ENCODE data around the gene SLCO3A1.

Gene SLCO3A1

GRCh38 chr15:91927585-91927984, 74.1 kb downstream of the SLCO3A1 start:
- Histone ChIP-seq H3K36me3 (no peaks in the 10 kb centered on the region), H3K27ac (no peak overlapping the region), H3K4me1 (ENCODE audit: control insufficient read depth in 1 of 2, insufficient read depth in 1 of 2, low read depth in 1 of 2, low read length in 1 of 2) (peaks cover 3 to 11% of the 10 kb centered on the region in 2 experiments)

GRCh38 chr15:91928675-91929074, 75.2 kb downstream of the SLCO3A1 start:
- Histone ChIP-seq H3K4me1 (ENCODE audit: control insufficient read depth in 1 of 2, insufficient read depth in 1 of 2, low read depth in 1 of 2, low read length in 1 of 2) (peaks cover 3 to 11% of the 10 kb centered on the region in 2 experiments), H3K27ac (no peak overlapping the region), H3K4me3 (ENCODE audit: low read depth in 1 of 2, low read length in 1 of 2) (no peak overlapping the region), H3K27me3 (no peaks in the 10 kb centered on the region), H3K36me3 (no peaks in the 10 kb centered on the region), H3K9me3 (no peaks in the 10 kb centered on the region)
- TF ChIP-seq CTCF (IDR thresholded peaks at IDR 0.05), result no peak

More at GRCh38 chr15:91927585-91927984, 74.1 kb downstream of the SLCO3A1 start:
- TF ChIP-seq CTCF (IDR thresholded peaks at IDR 0.05), result no peak
- H3K27me3 ChIP-seq, result no peaks in the 10 kb centered on the region
- H3K4me3 ChIP-seq (ENCODE audit: low read depth in 1 of 2, low read length in 1 of 2), result no peak overlapping the region
- H3K9me3 ChIP-seq, result no peaks in the 10 kb centered on the region

GRCh38 chr15:91929509-91929908, 76.0 kb downstream of the SLCO3A1 start:
- Histone ChIP-seq H3K4me3 (ENCODE audit: low read depth in 1 of 2, low read length in 1 of 2) (no peak overlapping the region), H3K27ac (no peak overlapping the region), H3K9me3 (no peaks in the 10 kb centered on the region), H3K4me1 (ENCODE audit: control insufficient read depth in 1 of 2, insufficient read depth in 1 of 2, low read depth in 1 of 2, low read length in 1 of 2) (peaks cover 3 to 11% of the 10 kb centered on the region in 2 experiments), H3K36me3 (no peaks in the 10 kb centered on the region), H3K27me3 (no peaks in the 10 kb centered on the region)
- no peak for TF ChIP-seq CTCF (IDR thresholded peaks at IDR 0.05)

GRCh38 chr15:91930092-91930491, 76.6 kb downstream of the SLCO3A1 start:
- Histone ChIP-seq H3K4me1 (ENCODE audit: control insufficient read depth in 1 of 2, insufficient read depth in 1 of 2, low read depth in 1 of 2, low read length in 1 of 2) (peaks cover 5 to 14% of the 10 kb centered on the region in 2 experiments), H3K36me3 (no peaks in the 10 kb centered on the region), H3K4me3 (ENCODE audit: low read depth in 1 of 2, low read length in 1 of 2) (no peak overlapping the region), H3K27me3 (no peaks in the 10 kb centered on the region), H3K27ac (no peak overlapping the region), H3K9me3 (no peaks in the 10 kb centered on the region)
- no peak for TF ChIP-seq CTCF (IDR thresholded peaks at IDR 0.05)

- Histone ChIP-seq H3K4me1 (ENCODE audit: control insufficient read depth in 1 of 2, insufficient read depth in 1 of 2, low read depth in 1 of 2, low read length in 1 of 2) (peaks cover 24 to 40% of the 10 kb centered on the region in 2 experiments), H3K9me3 (no peaks in the 10 kb centered on the region), H3K36me3 (no peaks in the 10 kb centered on the region), H3K27me3 (no peaks in the 10 kb centered on the region), H3K4me3 (ENCODE audit: low read depth in 1 of 2, low read length in 1 of 2) (no peak overlapping the region), H3K27ac (peak overlapping the region; percentile 53)
- no peak for TF ChIP-seq CTCF (IDR thresholded peaks at IDR 0.05)
Measured at GRCh38 chr15:91936182-91936775, 82.8 kb downstream of the SLCO3A1 start.
